RCC 7860 (cell line): ENCODE results near the gene SLC45A2.
A peak's percentile ranks its signal among the peaks of the same experiment; 100 is the strongest.
"Not testable (repeated sequence)": the region's sequence is repeated elsewhere in the genome, so short reads cannot be mapped to it uniquely, and the experiment has no call there.

ENCODE experiments used
- DNase-seq: peaks from one replicate; pipeline ENCODE4 v3.0.0-alpha.2; 2015; ENCODE audit warnings: low spot score
- FAIRE-seq: peaks from 2 replicates; lab custom pipeline; 2012; peaks lifted over from hg19 to GRCh38; lab: Jason Lieb, UNC

Gene SLC45A2

DNA sequence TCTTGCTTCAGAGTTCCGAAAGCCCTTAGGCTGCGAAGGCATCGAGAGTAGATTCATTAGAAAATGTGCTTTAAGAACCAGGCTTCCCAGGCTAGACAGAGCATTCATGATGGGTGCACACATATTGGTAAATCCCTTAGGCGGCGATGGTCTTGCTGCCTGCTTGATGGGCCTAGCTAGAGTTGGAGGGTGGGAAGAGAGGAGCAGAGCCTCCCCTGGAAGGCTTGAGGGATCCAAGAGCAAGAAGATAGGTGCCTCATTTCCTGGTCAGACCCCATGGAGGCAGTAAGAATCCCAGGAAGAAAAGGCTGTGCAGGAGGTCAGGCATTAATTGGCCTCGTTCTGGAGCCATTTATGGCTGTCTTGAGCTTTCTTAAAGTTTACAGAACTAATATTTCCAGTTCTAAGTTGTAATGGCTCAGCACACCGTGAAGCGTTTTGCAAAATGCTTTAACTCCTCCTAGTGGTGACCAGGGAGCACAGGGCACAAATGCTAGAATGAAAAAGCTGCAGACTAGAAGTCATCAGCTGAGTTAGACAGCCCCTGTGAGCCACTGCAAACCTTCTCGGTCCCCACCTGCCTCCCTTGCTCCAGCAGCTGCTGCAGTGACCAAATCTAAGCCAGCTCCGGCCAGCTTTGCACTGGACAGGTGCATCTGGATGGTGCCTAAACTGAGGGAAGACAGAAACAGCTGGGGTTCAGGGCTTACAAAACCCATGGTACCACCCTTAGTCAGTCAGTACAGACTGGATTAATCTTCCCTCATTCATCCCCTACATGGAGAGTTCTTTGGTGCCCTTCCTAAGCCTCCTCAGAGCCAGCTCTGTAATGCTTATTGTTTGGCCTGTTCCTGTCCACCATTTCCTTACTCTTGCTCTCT lies 14.7 kb downstream of the SLC45A2 start:
- DNase-seq = peak; percentile 33
- no peak for FAIRE-seq

DNA sequence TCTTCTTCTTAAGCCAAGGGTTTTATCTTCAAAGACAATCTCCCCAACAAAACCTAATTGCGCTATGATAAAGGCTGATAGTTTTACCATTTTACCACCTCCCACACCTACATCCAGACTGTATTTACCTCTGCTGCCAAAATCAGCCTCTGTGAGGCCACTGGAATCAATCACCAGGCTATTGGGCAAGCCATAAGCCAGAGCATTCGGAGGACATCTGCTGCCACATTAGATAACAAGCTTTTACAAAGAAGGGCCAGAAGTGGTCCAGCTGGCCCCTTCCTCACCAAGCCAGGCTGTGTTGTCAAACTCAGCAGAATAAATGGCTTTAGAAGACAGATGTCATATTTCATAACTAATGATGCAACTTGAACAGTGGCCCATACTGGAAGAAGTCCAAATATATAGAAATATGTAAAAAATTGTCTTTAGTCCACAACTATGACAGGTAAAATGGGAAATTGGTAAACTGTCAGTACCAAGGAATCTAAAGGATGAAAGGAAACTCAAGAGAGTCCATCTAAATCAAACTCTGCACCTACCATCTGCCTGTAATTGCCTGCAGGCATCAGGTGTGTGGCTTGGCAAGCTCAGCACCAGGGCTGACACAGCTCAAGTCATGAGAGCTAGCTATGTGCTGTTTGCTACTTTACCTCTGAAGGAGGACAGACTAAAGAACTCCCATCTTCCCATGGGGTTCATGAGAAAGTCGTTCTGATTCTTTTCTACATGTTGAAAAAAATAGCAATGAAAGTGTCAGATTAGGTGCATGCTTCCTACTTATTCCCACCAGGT lies 16.1 kb downstream of the SLC45A2 start:
- FAIRE-seq = no peak
- DNase-seq = no peak

DNA sequence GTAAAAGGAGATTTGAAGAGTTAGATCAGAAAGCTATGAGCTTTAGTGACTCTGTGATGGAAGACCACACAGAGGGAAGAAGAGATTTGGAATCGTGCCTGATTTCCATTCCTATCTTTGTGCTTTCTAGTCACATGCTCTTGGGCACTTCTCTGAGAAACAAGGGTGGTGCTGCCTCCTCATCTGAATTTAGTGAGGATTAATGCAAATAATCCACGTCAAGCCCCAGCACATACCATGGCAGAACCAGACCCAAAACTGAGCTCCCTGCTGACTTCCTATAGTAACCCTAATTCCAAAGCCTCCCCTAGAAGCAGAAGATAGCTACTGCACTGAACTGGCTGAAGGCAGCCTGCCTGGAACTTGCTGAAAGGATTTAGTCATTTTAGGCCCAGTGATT lies 17.7 kb downstream of the SLC45A2 start:
- FAIRE-seq = no peak
- no peak for DNase-seq

DNA sequence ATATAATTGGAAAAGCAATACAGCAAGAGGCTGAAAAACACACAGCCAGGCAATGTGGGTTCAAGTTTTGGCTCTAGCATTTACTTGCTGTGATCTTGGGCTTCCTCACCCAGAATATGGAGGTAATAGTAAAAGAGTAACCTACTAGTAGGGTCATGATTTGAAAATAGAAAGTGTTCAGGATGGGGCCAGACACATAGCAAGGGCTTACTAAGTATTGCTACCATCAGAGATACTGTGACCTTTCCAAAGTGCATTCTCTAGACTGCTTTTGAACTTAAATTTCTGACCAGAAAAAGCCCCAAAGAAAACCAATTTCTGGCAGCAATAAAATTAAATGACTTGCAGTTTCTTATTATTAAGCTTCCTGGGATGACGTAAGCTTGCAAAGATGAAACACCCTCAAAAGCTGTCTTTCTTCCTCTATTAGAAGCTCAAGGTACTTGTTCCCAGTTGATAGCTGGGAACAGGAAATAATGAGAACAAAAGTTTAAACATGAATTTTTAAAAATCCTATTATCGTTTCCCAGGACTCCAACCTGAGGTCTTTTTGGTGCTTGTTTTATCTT lies 20.3 kb downstream of the SLC45A2 start:
- FAIRE-seq = no peak
- no peak for DNase-seq

DNA sequence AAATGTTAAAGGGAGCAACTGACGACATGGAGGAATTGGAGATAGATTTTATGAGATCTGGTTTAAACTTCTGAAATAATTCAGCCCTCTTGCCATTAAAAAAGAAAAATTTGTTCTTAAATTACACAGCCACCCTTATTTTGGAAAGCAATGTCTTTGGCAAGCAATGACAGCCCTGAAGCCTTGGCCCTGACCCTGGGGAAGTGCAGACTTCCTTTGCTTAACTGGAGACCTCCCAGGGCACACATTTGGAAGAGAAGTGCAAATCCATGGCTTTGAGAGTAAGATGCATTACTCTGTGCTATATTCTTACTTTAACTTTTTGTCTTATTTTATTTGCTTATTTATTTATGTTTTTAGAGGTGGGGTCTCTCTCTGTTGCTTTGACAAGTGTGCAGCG lies 26.3 kb downstream of the SLC45A2 start:
- FAIRE-seq (no peak), DNase-seq (no peak)

DNA sequence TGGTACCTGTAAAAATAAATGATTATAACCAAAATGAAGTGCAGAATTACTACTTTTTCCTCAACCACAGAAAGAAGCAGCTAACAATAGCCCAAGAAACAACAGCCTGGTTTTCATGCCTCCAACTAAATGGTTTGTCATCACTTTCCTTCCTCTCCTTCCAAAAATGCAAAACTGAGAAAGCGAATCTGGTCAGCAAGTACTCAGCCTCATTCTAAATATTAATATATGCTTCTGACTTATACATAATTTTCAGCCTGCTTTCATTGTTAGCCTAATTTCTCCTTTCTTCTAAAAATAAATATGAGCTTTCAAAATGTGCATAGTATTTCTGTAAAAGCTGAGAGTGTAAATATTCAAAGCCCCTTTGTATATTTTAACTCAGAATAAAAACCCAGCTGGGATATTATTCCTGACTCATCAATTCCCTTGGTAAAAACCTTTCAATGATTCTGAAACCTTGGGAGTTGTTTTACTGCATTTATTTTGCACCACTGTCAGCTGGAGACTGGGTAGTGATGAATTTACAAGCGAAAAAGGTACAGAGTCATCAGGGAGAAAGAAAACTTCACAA lies 26.8 kb downstream of the SLC45A2 start:
- DNase-seq (no peak), FAIRE-seq (no peak)

DNA sequence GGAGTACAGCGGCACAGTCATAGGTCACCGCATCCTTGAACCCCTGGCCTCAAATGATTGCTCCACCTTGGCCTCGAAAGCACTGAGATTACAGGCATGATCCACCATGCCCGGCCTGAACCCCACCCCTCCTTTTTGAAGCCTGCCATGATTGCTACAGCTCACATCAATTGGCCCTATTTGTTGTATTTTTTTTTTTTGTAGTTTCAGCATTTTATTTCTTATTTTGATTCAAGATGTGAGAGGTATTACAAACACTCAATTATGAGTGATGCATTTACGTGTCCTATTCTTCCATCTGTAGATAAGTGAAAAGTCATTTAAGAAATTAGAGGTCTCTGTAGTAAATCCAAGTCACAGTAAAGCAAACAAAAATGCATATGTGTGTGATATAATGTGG lies 32.3 kb downstream of the SLC45A2 start:
- DNase-seq, FAIRE-seq: not testable (repeated sequence)

DNA sequence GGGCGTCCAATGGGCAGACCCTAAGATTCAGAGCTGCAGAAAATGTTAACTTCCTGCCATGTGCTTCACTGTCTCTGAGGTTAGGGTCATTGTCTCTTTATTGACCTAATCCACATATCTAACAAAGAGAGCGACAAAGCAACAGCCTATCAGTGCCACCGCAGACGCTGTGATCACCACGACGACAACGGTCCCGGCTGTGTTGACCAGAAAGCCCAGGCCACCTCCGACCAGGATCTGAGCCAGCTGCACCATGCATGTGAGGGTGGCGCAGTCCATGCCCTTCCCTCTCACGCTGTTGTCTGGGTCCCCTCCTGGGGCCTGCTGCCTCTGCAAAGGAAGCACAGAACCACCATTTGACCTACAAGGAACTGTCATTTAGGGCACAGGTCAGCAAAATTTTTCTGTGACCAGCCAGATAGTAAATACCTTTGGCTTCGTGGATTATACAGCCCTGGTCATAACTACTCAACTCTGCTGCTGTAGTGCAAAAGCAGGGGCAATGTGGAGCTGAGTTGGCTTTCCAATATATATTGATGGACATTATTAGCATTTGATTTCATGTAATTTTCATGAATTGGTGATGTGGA lies 39.9 kb downstream of the SLC45A2 start:
- FAIRE-seq (no peak), DNase-seq (no peak)

DNA sequence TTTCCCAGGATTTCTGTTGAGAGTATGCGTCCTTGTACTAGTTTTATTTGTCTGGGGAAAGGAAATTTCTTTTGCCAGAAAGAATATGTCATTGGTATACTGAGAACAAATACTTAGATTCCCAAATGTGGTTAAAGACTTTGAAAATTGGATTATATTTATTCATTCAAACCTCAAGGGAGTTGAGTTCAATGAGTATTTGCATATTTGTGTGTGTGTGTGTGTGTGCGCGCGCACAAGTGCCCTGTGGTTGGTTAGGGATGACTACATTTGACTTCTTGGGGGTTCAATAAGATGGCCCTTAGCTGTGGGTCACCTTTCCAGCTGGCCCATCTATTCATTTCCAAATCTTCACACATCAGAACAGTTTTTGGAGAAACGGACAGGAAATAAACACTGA lies 43.4 kb downstream of the SLC45A2 start:
- DNase-seq (no peak), FAIRE-seq (no peak)

DNA sequence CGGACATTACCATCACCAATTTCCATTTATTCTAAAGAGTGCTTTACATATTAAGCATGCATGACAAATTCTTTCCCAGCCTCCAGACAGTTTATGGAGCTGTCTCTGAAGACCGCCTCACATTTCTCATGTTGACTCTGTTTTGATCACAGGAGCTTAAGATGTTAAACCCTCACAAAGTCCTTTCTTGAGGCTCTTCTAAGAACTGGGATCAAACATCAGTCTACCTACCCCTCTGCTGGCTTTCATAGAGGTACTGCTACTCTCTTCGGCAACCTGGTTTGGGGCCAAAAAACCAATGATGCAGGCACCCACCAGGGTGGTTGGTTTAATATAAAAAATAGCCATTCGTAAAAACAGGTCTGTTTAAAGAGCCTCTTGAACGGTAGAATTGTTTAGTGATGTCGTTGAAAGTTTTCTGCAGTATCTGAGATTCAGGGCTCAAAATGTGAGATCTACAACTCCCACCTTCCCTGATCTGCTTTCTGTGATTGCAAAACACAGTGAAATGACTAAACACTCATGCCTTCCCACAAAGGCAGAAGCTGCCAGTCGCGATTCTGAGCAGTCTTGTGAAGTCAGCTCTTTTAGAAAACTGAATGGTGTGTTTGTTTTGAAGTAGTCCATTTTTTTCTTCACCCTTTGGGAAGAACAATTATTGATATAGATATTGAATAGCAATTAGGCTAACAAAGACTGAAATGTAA lies 44.8 kb downstream of the SLC45A2 start:
- FAIRE-seq = no peak
- DNase-seq = no peak

DNA sequence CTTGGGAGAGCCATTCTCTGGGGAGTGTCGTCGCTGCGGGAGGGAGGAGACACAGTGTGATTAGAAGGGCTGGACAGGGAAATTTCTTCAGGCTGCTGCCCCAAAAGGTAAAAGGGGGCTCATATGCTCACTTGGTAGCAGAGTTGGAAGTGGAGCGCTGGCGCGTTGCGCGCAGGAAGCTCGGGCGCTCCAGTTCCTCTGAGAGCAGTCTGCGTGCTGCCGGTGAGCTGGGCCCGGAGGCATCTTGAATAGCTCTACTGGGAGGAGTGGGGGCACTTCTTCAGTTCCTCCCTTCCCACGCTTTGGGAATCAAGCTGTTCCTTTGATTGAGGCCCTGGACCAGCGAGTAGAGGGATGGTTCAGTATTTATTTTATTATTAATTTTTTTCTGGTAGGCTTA lies 45.6 kb downstream of the SLC45A2 start:
- FAIRE-seq (no peak), DNase-seq (no peak)

DNA sequence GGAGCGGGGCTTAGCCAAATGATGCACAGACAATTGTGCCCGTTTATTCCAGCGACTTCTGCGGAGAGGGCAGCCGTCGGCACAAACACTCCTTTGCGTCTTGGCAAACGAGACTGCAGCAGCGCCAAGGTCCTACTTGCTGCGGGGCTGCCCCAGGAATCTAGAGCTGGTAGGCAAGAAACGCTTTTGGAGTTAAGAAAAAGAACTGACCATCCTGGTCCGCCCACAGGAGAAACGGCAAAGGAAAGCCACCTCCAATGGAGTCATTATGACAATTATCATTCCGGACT lies 46.0 kb downstream of the SLC45A2 start:
- DNase-seq = no peak
- no peak for FAIRE-seq

DNA sequence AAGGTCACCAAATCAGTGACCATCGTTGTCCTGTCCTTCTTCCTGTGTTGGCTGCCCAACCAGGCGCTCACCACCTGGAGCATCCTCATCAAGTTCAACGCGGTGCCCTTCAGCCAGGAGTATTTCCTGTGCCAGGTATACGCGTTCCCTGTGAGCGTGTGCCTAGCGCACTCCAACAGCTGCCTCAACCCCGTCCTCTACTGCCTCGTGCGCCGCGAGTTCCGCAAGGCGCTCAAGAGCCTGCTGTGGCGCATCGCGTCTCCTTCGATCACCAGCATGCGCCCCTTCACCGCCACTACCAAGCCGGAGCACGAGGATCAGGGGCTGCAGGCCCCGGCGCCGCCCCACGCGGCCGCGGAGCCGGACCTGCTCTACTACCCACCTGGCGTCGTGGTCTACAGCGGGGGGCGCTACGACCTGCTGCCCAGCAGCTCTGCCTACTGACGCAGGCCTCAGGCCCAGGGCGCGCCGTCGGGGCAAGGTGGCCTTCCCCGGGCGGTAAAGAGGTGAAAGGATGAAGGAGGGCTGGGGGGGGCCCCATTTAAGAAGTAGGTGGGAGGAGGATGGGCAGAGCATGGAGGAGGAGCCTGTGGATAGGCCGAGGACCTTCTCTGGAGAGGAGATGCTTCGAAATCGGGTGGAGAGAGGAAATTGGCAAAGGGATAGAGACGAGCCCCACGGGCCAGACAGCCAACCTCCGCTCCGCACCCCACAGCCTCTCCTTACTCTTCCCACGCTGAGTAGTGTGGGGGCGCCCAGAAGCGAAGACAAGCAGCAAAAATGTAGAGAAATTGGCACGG lies 46.6 kb downstream of the SLC45A2 start:
- DNase-seq (no peak), FAIRE-seq (no peak)

DNA sequence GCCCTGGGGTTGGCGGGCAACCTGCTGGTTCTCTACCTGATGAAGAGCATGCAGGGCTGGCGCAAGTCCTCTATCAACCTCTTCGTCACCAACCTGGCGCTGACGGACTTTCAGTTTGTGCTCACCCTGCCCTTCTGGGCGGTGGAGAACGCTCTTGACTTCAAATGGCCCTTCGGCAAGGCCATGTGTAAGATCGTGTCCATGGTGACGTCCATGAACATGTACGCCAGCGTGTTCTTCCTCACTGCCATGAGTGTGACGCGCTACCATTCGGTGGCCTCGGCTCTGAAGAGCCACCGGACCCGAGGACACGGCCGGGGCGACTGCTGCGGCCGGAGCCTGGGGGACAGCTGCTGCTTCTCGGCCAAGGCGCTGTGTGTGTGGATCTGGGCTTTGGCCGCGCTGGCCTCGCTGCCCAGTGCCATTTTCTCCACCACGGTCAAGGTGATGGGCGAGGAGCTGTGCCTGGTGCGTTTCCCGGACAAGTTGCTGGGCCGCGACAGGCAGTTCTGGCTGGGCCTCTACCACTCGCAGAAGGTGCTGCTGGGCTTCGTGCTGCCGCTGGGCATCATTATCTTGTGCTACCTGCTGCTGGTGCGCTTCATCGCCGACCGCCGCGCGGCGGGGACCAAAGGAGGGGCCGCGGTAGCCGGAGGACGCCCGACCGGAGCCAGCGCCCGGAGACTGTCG lies 47.3 kb downstream of the SLC45A2 start:
- DNase-seq = no peak
- FAIRE-seq = no peak

DNA sequence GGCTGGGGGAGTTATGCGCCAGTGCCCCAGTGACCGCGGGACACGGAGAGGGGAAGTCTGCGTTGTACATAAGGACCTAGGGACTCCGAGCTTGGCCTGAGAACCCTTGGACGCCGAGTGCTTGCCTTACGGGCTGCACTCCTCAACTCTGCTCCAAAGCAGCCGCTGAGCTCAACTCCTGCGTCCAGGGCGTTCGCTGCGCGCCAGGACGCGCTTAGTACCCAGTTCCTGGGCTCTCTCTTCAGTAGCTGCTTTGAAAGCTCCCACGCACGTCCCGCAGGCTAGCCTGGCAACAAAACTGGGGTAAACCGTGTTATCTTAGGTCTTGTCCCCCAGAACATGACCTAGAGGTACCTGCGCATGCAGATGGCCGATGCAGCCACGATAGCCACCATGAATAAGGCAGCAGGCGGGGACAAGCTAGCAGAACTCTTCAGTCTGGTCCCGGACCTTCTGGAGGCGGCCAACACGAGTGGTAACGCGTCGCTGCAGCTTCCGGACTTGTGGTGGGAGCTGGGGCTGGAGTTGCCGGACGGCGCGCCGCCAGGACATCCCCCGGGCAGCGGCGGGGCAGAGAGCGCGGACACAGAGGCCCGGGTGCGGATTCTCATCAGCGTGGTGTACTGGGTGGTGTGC lies 48.0 kb downstream of the SLC45A2 start, which contains the start of gene RXFP3:
TSS of gene RXFP3 (plus strand) at position 6 of the 636 bp plus-strand sequence. CDS start at position 361, 355 bp downstream.
- DNase-seq = no peak
- FAIRE-seq = no peak

DNA sequence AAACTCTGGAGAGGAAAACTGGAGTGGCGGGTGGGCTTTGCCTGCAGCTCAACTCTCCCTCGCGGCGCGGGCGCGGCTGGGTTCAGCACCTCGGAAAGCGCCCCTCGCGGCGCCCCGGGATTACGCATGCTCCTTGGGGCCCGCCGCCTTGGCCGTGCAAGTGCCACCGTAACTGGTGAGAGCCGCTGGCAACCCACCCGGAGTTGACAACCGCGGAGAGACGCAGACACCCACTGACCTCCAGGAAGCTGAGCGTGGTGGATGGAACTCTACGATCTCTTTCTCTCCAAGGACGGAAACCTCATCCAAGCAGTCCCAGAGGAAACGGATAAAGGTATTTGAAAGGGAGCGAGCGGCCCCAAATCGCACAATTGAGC lies 48.5 kb downstream of the SLC45A2 start:
- no peak for FAIRE-seq
- DNase-seq = no peak

DNA sequence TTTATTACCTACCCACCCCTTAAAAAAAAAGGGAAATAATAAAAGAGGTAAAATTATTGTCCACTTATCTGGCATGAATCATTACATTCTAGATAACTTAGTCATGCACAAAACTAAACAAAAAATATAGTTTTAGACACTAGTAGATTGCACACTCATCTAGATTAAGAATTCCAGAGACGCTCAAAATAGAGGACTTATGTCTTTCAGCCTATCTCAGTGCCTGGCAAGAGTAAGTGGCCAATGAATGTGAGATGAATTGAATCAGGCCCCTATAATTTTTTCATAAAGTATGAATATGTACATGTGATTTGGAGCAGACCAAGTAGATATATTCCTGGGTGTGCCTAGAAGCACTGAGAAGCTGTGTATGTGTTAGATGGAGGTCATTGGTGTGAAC lies 50.3 kb downstream of the SLC45A2 start:
- FAIRE-seq (no peak), DNase-seq (peak; percentile 28)

DNA sequence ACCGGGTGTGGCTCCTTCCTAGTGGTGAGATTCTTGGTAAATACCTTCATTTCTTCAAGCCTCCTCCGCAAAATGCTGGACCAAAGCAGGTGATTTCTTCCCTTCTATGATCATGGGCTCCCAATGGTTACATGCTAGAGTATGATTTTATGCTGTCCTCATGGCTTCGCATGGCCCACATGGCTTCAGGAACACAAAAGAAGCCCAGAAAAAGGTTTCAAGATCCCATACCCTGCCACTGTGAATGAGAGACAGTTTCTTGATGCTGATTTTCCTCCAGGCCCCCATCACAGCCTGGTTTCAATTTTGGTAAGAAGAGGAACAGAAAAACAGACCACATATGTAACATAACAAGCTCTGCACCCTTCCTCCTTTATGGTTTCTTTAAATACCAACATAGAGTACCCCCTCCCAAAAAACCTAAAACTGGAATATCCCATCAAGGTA lies 50.7 kb downstream of the SLC45A2 start:
- DNase-seq (no peak), FAIRE-seq (no peak)

DNA sequence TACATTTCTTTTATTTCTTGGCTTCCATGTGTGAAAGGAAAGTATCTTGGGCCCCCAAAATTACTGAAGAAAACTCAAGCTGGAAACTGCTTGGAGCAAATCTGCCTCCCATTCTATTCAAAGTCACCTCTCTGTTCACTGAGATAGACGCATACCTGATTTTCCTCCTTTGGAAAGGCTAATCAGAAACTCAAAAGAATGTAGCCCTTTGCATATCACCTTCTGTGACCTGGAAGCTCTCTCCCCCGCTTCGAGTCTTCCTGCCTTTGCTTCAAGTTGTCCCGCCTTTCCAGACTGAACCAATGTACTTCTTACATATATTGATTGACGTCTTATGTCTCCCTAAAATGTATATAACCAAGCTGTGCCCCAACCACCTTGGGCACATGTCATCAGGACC lies 53.4 kb downstream of the SLC45A2 start:
- no peak for FAIRE-seq
- no peak for DNase-seq
